Measurements from ENCODE around the gene GALM.
"Not testable (repeated sequence)": the region's sequence is repeated elsewhere in the genome, so short reads cannot be mapped to it uniquely, and the experiment has no call there.

GALM gene

GRCh38 chr2:38712871-38713270 is 47.0 kb downstream of the GALM start:
- H3K27ac ChIP-seq: no peak overlapping the region
- TF ChIP-seq CTCF (conservative IDR thresholded peaks at IDR 0.05; ENCODE audit: low read depth, low read length): no peak
- H3K4me2 ChIP-seq: no peak overlapping the region
- no peaks in the 10 kb centered on the region for H3K27me3 ChIP-seq (ENCODE audit: insufficient read depth, low read depth)
- H3K4me3 ChIP-seq (IDR thresholded peaks at IDR 0.05; ENCODE audit: insufficient read depth, low read depth, low read length): no peak overlapping the region
- H3K36me3 ChIP-seq (ENCODE audit: insufficient read depth): 0 out of 2 replicates have a peak, but pooled peaks cover 7% of the 10 kb centered on the region
- no peak overlapping the region for H2AFZ ChIP-seq (ENCODE audit: low read depth)
- H3K4me1 ChIP-seq (ENCODE audit: low read depth, poor library complexity, severe bottlenecking): peaks cover 23% of the 10 kb centered on the region
- H3K9ac ChIP-seq: no peak overlapping the region
- no peaks in the 10 kb centered on the region for H4K20me1 ChIP-seq (ENCODE audit: insufficient read depth)
- 0 out of 2 replicates have a peak, but pooled peaks cover 3% of the 10 kb centered on the region for H3K79me2 ChIP-seq (ENCODE audit: insufficient read depth, low read depth)

- Histone ChIP-seq H3K4me1 (ENCODE audit: low read depth, poor library complexity, severe bottlenecking) (peaks cover 23% of the 10 kb centered on the region), H3K4me2 (no peak overlapping the region), H4K20me1 (ENCODE audit: insufficient read depth) (no peaks in the 10 kb centered on the region), H3K4me3 (IDR thresholded peaks at IDR 0.05; ENCODE audit: insufficient read depth, low read depth, low read length) (no peak overlapping the region), H3K27ac (no peak overlapping the region), H3K36me3 (ENCODE audit: insufficient read depth) (0 out of 2 replicates have a peak, but pooled peaks cover 7% of the 10 kb centered on the region), H2AFZ (ENCODE audit: low read depth) (no peak overlapping the region), H3K9ac (no peak overlapping the region), H3K27me3 (ENCODE audit: insufficient read depth, low read depth) (no peaks in the 10 kb centered on the region), H3K79me2 (ENCODE audit: insufficient read depth, low read depth) (0 out of 2 replicates have a peak, but pooled peaks cover 3% of the 10 kb centered on the region)
- no peak for TF ChIP-seq CTCF (conservative IDR thresholded peaks at IDR 0.05; ENCODE audit: low read depth, low read length)
Measured at GRCh38 chr2:38713338-38713737, 47.4 kb downstream of the GALM start.

GRCh38 chr2:38714941-38715340 is 49.0 kb downstream of the GALM start:
- not testable (repeated sequence) for H3K36me3 ChIP-seq (ENCODE audit: insufficient read depth); H2AFZ ChIP-seq (ENCODE audit: low read depth); H4K20me1 ChIP-seq (ENCODE audit: insufficient read depth); H3K4me3 ChIP-seq (IDR thresholded peaks at IDR 0.05; ENCODE audit: insufficient read depth, low read depth, low read length); H3K9ac ChIP-seq; H3K79me2 ChIP-seq (ENCODE audit: insufficient read depth, low read depth); H3K27ac ChIP-seq; H3K27me3 ChIP-seq (ENCODE audit: insufficient read depth, low read depth); H3K4me2 ChIP-seq
- peaks cover 27% of the 10 kb centered on the region for H3K4me1 ChIP-seq (ENCODE audit: low read depth, poor library complexity, severe bottlenecking)

- H3K79me2 ChIP-seq (ENCODE audit: insufficient read depth, low read depth): 0 out of 2 replicates have a peak, but pooled peaks cover 3% of the 10 kb centered on the region
- no peak for TF ChIP-seq CTCF (conservative IDR thresholded peaks at IDR 0.05; ENCODE audit: low read depth, low read length)
Measured at GRCh38 chr2:38716185-38716584, 50.3 kb downstream of the GALM start.

GRCh38 chr2:38718601-38719000 is 52.7 kb downstream of the GALM start:
- peaks cover 57% of the 10 kb centered on the region for H3K4me1 ChIP-seq (ENCODE audit: low read depth, poor library complexity, severe bottlenecking)
- 0 out of 2 replicates have a peak, but pooled peaks cover 3% of the 10 kb centered on the region for H3K79me2 ChIP-seq (ENCODE audit: insufficient read depth, low read depth)
- 0 out of 2 replicates have a peak, but pooled peaks cover 7% of the 10 kb centered on the region for H3K36me3 ChIP-seq (ENCODE audit: insufficient read depth)
- no peak overlapping the region for H3K27ac ChIP-seq
- no peak overlapping the region for H3K9ac ChIP-seq
- H3K27me3 ChIP-seq (ENCODE audit: insufficient read depth, low read depth): no peaks in the 10 kb centered on the region
- H3K4me3 ChIP-seq (IDR thresholded peaks at IDR 0.05; ENCODE audit: insufficient read depth, low read depth, low read length): no peak overlapping the region
- no peaks in the 10 kb centered on the region for H4K20me1 ChIP-seq (ENCODE audit: insufficient read depth)
- H2AFZ ChIP-seq (ENCODE audit: low read depth): no peak overlapping the region
- H3K4me2 ChIP-seq: no peak overlapping the region
- TF ChIP-seq CTCF (conservative IDR thresholded peaks at IDR 0.05; ENCODE audit: low read depth, low read length): no peak

More at GRCh38 chr2:38716185-38716584, 50.3 kb downstream of the GALM start:
- no peaks in the 10 kb centered on the region for H4K20me1 ChIP-seq (ENCODE audit: insufficient read depth)
- H2AFZ ChIP-seq (ENCODE audit: low read depth): no peak overlapping the region
- H3K27ac ChIP-seq: no peak overlapping the region
- peaks cover 35% of the 10 kb centered on the region for H3K4me1 ChIP-seq (ENCODE audit: low read depth, poor library complexity, severe bottlenecking)
- H3K4me3 ChIP-seq (IDR thresholded peaks at IDR 0.05; ENCODE audit: insufficient read depth, low read depth, low read length): no peak overlapping the region
- H3K4me2 ChIP-seq: no peak overlapping the region
- no peak overlapping the region for H3K9ac ChIP-seq
- no peaks in the 10 kb centered on the region for H3K27me3 ChIP-seq (ENCODE audit: insufficient read depth, low read depth)
- H3K36me3 ChIP-seq (ENCODE audit: insufficient read depth): 0 out of 2 replicates have a peak, but pooled peaks cover 7% of the 10 kb centered on the region
